GM21723 (cell line): ENCODE data around the gene NDE1.

Experiments
- ATAC-seq: cut with Tn5 transposase; IDR thresholded peaks from one replicate; pipeline ENCODE4 v1.9.1; 2021; ENCODE audit warnings: mild to moderate bottlenecking, moderate library complexity; ENCODE audit not compliant: unreplicated experiment

The NDE1 gene

DNA sequence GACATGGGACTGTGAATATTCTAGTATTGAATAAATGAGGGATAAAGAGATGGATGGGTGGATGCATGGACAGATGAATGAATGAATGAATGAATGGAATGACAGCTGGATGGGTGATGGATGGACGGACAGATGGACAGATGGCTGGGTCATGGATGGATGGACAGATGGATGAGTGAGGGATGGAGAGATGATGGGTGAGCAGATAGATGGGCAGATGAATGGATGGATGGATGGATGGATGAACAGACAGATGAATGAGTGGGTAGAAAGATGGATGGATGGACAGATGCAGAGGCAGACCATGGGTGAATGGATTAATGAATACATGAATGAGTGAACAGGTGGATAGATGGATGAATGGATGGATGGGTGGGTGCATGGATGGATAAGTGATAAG lies 110.1 kb downstream of the NDE1 start:
- ATAC-seq: no peak

DNA sequence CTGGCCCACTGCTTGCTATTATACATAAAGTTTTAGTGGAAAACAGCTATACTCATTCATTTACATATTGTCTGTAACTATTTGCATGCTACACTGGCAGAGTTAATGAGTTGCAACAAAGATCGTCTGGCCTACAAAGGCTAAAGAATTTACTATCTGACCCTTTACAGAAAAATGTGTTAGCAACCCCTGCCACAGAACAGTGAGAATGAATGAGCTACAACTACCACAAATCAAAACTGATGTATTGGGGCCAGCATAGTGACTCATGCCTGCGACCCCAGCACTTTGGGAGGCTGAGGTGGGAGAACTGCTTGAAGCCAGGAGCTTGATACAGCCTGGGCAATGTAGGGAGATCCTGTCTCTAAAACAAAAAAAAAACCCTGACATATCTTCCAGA lies 114.1 kb downstream of the NDE1 start:
- no peak for ATAC-seq

DNA sequence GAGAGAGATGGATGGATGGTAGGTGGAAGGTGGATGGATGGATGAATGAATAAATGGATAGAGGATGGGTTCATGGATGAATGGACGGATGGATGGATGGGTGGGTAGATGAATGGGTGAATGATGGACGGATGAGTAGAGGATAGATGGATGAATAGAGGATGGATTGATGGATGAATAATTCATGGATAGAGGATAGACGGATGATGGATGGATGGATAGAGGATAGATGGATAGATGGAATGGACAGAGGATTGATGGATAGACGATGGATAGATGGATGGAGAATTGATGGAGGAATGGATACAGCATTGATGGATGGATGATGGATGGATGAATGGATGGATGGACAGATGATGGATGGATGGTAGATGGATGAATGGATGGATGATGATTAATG lies 115.1 kb downstream of the NDE1 start:
- ATAC-seq: no peak

DNA sequence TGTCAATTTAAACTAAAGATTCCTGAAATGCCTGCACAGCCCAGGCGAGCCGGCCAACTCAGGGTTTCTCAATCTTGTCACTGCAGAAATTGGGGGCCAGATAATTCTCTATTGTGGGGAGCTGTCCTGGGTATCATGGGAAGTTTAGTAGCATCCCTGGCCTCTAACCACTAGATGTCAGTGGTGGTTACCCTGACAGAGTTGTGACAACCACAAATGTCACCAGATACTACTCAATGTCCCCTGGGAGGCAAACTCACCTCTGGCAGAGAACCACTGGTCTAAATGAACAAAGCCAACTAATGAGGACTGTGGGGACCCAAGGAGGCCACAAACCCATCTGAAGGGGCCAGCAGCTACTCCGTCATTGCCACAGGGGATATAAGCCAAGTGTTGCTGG lies 115.8 kb downstream of the NDE1 start:
- peak; percentile 81 for ATAC-seq

DNA sequence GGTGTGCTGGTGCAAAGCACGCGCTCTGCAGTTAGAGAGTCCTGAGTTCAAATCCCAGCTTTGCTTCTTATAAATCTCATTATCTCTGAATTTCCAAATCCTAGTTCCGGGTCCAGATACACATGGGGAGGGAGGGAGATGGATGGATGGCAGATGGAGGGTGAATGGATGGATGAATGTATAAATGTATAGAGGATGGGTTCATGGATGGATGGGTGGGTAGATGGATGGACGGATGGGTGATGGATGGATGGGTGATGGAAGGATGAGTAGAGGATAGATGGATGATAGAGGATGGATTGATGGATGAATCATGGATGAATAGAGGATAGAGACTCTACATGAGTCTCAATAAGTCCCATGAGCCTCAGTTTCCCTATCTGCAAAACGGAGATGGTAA lies 116.9 kb downstream of the NDE1 start:
- ATAC-seq: no peak

DNA sequence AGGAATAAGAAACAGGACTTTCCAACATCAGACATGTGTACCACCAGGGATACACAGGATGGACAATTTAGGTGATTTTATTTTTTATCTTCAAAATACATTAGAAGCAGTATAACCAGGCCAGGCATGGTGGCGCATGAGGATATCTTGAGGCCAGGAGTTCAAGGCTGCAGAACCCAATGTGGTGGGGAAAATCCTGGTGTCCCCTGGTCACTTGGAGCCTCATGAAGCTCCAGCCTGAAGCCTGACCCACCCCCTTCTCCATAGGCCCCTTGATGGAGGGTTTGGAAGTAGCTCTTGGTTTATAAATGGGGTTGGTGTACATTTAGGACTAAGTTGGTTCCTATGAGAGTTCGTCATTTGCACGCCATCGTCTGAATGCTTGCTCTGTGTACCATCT lies 118.2 kb downstream of the NDE1 start:
- ATAC-seq: no peak

DNA sequence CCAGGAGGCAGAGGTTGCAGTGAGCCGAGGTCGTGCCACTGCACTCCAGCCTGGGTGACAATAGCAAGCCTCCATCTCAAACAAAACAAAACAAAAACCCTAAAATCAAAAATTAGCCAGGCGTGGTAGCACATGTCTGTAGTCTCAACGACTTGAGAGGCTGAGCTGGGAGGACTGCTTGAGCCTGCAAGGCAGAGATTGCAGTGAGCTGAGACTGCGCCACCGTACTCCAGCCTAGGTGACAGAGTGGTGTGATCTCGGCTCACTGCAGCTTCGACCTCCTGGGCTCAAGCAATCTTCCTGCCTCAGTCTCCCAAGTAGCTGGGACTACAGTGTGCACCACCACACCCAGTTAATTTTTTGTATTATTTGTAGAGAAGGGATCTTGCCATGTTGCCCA lies 119.2 kb downstream of the NDE1 start:
- ATAC-seq: no peak

DNA sequence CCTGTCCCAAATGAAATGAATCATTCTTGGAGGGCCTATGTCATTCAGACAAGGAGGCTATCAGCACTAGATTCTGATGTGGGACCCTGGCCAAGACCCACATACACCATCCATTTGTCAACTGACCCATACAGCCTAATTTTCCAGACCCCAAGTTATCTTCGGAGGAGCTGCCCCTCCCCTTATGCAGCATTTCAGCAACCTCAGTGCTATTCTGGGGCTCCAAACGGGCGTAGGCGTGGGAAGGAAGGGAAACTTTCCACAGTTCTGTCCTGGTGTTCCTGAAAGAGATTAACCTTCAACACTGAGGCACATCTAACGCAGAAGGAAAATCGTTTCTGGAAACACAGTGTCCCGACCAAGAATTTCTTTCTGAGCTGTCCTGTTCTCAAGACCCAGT lies 120.1 kb downstream of the NDE1 start:
- ATAC-seq: no peak

DNA sequence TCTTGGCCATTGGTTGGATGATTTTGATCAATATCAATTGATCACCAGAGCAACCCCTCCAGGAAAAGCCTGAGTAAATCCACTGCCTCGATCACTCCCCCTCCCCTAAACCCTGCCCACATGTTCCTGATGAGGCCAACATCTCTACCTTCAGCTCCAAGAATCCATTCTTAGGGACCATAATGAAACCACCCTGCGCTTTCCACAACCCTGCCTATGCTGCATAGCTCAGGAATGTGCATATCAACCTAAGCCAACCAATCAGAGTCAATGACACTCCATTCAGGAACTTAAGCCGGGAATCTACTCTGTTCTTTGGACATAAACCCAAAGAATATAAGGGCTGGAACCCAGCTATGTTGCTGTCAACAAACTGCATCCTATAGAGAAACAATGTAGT lies 120.5 kb downstream of the NDE1 start:
- ATAC-seq: no peak

DNA sequence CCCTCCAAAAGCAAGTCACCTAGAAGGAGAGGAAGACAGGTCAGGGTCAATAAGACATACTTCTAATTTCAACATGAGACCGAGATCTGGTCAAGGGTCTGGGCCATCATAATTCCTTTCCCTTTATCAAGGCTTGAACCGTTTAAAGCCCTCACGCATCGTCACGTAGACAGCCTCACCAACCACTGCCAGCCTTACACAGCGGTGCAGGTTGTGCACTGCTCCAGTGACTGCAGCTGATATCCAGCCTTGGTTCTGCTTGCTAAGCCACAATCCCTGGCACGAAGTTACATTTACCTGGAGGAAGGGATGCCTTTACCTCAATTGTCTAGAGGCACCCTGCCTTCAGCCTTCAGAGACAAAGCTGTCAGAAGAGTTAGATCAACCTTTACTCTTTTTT lies 121.6 kb downstream of the NDE1 start:
- no peak for ATAC-seq

DNA sequence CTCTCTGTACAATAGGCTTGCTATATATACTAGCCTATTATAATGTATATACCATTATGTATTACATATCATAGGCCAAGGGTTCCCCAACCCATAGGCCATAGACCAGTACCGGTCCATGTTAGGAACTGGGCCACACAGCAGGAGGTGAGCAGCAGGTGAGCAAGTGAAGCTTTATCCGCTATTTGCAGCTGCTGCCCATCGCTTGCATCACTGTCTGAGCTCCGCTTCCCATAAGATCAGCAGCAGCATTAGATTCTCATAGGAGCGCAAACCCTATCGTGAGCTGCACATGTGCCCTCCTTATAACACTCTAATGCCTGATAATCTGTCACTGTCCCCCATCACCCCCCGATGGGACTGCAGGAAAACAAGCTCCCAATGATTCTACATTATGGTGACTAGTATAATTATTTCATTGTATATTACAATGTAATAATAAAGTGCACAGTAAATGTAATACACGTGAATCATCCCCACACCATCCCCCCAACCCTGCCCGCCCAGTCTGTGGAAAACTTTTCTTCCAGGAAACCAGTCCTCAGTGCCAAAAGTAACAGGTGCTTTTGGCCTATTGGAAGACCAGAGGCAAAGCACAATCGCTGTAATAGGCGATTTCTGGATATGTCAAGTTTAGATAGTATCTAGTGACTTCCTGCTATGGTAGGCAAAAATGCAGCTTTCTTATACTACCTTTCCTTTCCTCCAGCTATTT lies 122.7 kb downstream of the NDE1 start:
- ATAC-seq: no peak

DNA sequence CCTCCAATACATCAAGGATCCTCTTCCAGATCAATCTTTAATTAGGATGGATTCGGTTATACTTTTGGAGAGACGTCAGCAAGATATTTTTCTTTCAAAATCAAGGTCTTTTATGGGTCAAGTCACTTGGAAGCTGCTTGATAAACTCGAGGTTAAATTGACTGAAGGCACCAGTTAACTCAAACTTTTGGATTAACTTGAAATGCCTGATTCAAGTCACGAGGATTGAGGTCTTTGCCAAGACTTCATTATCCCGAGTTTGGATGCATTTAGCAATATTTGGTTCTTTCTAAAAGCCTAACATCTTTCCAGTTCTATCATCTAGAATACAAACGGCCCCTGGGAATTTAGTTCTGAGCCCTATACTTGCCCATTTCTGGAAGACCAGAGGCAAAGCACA lies 123.9 kb downstream of the NDE1 start:
- no peak for ATAC-seq

DNA sequence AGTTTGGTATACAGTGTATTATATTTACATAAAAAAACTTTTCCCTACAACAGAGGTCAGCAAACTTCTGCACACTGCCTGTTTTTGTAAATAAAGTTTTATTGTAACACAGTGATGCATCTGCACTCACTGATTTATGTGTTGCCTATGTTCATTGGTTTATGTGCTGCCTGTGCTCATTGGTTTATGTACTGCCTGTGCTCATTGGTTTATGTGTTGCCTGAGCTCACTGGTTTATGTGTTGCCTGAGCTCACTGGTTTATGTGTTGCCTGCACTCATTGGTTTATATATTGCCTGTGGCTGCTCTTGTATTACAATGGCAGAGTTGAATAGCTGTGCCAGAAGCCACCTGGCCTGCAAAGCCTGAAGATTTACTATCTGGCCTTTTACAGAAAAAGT lies 125.2 kb downstream of the NDE1 start:
- ATAC-seq: no peak

DNA sequence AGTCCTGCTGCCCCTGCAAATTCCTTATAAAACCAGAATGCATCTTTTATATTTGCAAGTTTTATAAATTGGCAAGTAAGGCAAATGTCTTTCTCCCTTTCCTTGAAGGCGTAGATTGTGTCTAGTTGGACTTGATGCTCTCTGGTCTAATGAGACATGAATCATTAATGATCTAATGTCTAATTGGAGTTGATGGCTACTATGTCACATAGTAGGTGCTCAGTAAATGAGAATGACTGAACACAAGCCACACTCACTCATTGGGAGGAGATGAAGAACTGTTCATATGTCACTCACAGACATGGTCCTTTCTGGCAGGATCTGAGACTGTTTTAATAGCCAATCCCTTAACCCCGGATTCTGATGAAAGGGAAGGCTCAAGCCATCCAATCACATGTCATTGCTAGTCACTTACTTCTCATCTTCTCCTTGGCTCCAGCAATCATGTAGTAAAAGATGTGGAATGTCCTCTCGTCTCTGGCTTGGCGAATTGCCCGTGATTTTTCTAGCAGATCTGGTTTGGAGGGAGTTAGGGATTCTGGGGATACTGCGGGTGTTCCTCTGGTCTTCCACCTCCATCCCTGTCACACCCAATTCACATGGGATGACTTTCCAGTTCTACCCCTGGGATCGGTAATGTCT lies 125.7 kb downstream of the NDE1 start:
- ATAC-seq: no peak
